GM12891 (cell line): Measurements from ENCODE around the gene CNTN4.

Source experiments
- POLR2A ChIP-seq: IDR thresholded peaks from 2 replicates; pipeline ENCODE4 v1.6.1; 2011; ENCODE audit warnings: low read depth, low read length, control low read depth
- POLR2AphosphoS5 ChIP-seq: IDR thresholded peaks from 2 replicates; pipeline ENCODE4 v1.6.1; 2011; ENCODE audit warnings: low read depth, low read length, control low read depth

- TF ChIP-seq POLR2AphosphoS5 (no peak), POLR2A (no peak)
These were observed 445.5 kb downstream of the CNTN4 start for GRCh38 chr3:2544212-2544611.
